PC-3 (cell line): Measurements from ENCODE around the gene TMEM259. TPM values are rescaled to one million over a fixed set of nuclear protein-coding genes. Genes with fewer than 3 reads are reported as not detected.

Experiments
- ATAC-seq: fragments of 200-7000 bp; cut with Tn5 transposase; 2 replicates; pipeline ENCODE4 v1.9.1; 2020; ENCODE audit warnings: mild to moderate bottlenecking, moderate library complexity
- BruUV-seq: library from RNA; stranded (reverse); fragments of 400-500 nt; replicated peaks from 2 replicates; lab custom pipeline; 2021; lab: Mats Ljungman, UMichigan
- CTCF ChIA-PET: fragments of 300-600 bp; sonication (Branson Sonifier 250); formaldehyde crosslinking; loops from one replicate; lab custom pipeline; 2022; ENCODE audit warnings: antibody characterized with exemption; lab: Charles Lee
- POLR2A ChIA-PET: fragments of 300-600 bp; sonication (Branson Sonifier 250); formaldehyde crosslinking; loops from one replicate; lab custom pipeline; 2022; ENCODE audit warnings: antibody characterized with exemption; ENCODE audit not compliant: unreplicated experiment; lab: Charles Lee
- DNase-seq: peaks from one replicate; pipeline ENCODE4 v3.0.0-alpha.2; 2015
- H2AFZ ChIP-seq: fragments of 300-600 bp; sonication (generic); 2 replicates; pipeline ENCODE4 v1.6.0; 2016; ENCODE audit warnings: antibody characterized with exemption, low read length
- H3F3A ChIP-seq: fragments of 300-600 bp; sonication (generic); one replicate; pipeline ENCODE4 v1.6.0; 2017; ENCODE audit warnings: antibody characterized with exemption, low read length, control low read depth, mild to moderate bottlenecking; ENCODE audit not compliant: unreplicated experiment
- H3K27ac ChIP-seq: fragments of 300-600 bp; sonication (generic); 2 replicates; pipeline ENCODE4 v1.5.1; 2016; ENCODE audit warnings: mild to moderate bottlenecking, low read length
- H3K27me3 ChIP-seq: fragments of 300-600 bp; sonication (generic); 2 replicates; pipeline ENCODE4 v1.6.1; 2016; ENCODE audit warnings: low read length, mixed read lengths
- H3K36me3 ChIP-seq: fragments of 300-600 bp; sonication (generic); 2 replicates; pipeline ENCODE4 v1.6.1; 2016; ENCODE audit warnings: low read depth, mixed run types, low read length, mixed read lengths
- H3K4me1 ChIP-seq: fragments of 300-600 bp; sonication (generic); 2 replicates; pipeline ENCODE4 v1.5.1; 2016; ENCODE audit warnings: low read length; ENCODE audit not compliant: insufficient read depth
- H3K4me2 ChIP-seq: fragments of 300-600 bp; sonication (generic); 2 replicates; pipeline ENCODE4 v1.6.0; 2016; ENCODE audit warnings: low read length
- H3K4me3 ChIP-seq: fragments of 300-600 bp; sonication (generic); 2 replicates; pipeline ENCODE4 v1.5.1; 2016; ENCODE audit warnings: mild to moderate bottlenecking, low read length, mixed read lengths
- H3K79me2 ChIP-seq: fragments of 300-600 bp; sonication (generic); 2 replicates; pipeline ENCODE4 v1.6.1; 2017; ENCODE audit warnings: low read length, mixed read lengths
- H3K9ac ChIP-seq: fragments of 300-600 bp; sonication (generic); 2 replicates; pipeline ENCODE4 v1.6.0; 2016; ENCODE audit warnings: mild to moderate bottlenecking, low read length
- H3K9me2 ChIP-seq: fragments of 300-600 bp; sonication (generic); replicated peaks from 2 replicates; pipeline ENCODE4 v1.6.1; 2016; ENCODE audit warnings: mixed run types, low read length, mixed read lengths
- H3K9me3 ChIP-seq: fragments of 300-600 bp; sonication (generic); 2 replicates; pipeline ENCODE4 v1.6.1; 2016; ENCODE audit warnings: low read length, mixed read lengths
- H4K20me1 ChIP-seq: fragments of 300-600 bp; sonication (generic); 2 replicates; pipeline ENCODE4 v1.6.1; 2016; ENCODE audit warnings: low read length, mixed read lengths
- EZH2 ChIP-seq: fragments of 300-600 bp; sonication (generic); IDR thresholded peaks from one replicate; pipeline ENCODE4 v1.6.1; 2017; ENCODE audit warnings: antibody characterized with exemption, mild to moderate bottlenecking, low read length; ENCODE audit not compliant: unreplicated experiment
- EZH2phosphoT487 ChIP-seq: fragments of 300-600 bp; sonication (generic); IDR thresholded peaks from 2 replicates; pipeline ENCODE4 v1.6.1; 2018; ENCODE audit warnings: mild to moderate bottlenecking, antibody characterized with exemption, low read length, borderline replicate concordance
- intact Hi-C: fragments of 100-400 bp; cut with micrococcal nuclease; formaldehyde crosslinking; loops from 2 replicates; pipeline ENCODE4 v1.9.0; 2023
- total RNA-seq: library from RNA; depleted of rRNA; stranded (reverse); fragments of >200 nt; gene quantifications from 2 replicates; pipeline ENCODE4 v1.2.3, GENCODE V29; 2014
- TF ChIP-seq, protein P1 (sequence below): fragments of 300-600 bp; sonication (generic); conservative IDR thresholded peaks from 2 replicates; pipeline ENCODE4 v1.5.1; 2017; ENCODE audit warnings: antibody characterized with exemption, low read depth, mild to moderate bottlenecking, low read length

Gene TMEM259
- total RNA-seq, 1 experiment from 2014 or later = 136 TPM

DNA sequence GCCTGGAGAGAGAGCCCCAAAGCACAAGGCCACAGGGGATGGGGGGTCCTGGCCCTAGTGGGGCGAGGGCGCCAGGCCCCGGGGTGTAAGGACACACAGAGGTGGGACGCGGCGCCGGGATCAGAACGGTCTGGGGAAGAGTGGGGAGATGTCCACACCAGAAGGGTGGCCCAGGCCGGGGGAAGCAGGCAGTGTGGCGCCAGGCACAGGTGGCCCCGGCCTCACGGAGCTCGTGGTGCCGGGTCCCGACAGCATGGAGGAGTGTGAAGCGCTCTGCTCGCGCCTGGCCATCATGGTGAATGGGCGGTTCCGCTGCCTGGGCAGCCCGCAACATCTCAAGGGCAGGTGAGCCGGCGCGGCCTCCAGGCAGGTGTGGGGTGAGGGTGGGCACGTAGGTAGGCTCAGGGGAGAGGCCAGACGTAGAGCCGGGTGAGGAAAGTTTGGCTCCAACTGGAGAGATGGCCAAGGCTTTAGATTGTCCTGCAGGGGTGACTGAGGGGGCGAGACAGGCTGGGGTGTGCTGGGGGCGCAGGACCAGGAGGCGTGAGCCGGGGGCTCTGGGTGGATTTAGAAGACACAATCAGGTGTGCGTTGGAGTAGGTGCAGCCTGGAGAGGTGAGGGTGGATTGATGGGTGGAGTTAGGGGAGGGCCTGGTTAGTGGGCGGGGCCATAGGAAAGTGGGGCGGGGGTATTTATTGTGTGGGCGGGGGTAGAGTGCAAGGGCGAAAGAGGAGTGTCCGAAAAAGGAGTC lies 43.2 kb upstream of the TMEM259 start:
- Histone ChIP-seq H3K9ac (no peak overlapping the region), H3K36me3 (no peaks in the 10 kb centered on the region), H3K9me3 (no peaks in the 10 kb centered on the region), H3F3A (no peaks in the 10 kb centered on the region), H4K20me1 (no peaks in the 10 kb centered on the region), H3K27me3 (no peaks in the 10 kb centered on the region), H3K79me2 (0 out of 2 replicates have a peak, but pooled peaks cover 4% of the 10 kb centered on the region), H3K4me3 (no peak overlapping the region), H3K27ac (no peak overlapping the region), H3K4me2 (no peak overlapping the region), H3K4me1 (peaks cover 18% of the 10 kb centered on the region), H2AFZ (no peak overlapping the region), H3K9me2 (no peaks in the 10 kb centered on the region)
- TF ChIP-seq EZH2 (no peak), EZH2phosphoT487 (no peak)
- TF ChIP-seq, protein P1, sequence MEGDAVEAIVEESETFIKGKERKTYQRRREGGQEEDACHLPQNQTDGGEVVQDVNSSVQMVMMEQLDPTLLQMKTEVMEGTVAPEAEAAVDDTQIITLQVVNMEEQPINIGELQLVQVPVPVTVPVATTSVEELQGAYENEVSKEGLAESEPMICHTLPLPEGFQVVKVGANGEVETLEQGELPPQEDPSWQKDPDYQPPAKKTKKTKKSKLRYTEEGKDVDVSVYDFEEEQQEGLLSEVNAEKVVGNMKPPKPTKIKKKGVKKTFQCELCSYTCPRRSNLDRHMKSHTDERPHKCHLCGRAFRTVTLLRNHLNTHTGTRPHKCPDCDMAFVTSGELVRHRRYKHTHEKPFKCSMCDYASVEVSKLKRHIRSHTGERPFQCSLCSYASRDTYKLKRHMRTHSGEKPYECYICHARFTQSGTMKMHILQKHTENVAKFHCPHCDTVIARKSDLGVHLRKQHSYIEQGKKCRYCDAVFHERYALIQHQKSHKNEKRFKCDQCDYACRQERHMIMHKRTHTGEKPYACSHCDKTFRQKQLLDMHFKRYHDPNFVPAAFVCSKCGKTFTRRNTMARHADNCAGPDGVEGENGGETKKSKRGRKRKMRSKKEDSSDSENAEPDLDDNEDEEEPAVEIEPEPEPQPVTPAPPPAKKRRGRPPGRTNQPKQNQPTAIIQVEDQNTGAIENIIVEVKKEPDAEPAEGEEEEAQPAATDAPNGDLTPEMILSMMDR = no peak
- peak; percentile 6 for DNase-seq
- ChIA-PET CTCF (interaction anchor here (0.6 kb wide), 1 partner anchor 136 kb away, joined by 3 read pairs; no protein-coding TSS in a partner anchor), POLR2A (no interaction called here)
- BruUV-seq = no TSS peak
- intact Hi-C loops = no loop called here
- ATAC-seq = no peak

DNA sequence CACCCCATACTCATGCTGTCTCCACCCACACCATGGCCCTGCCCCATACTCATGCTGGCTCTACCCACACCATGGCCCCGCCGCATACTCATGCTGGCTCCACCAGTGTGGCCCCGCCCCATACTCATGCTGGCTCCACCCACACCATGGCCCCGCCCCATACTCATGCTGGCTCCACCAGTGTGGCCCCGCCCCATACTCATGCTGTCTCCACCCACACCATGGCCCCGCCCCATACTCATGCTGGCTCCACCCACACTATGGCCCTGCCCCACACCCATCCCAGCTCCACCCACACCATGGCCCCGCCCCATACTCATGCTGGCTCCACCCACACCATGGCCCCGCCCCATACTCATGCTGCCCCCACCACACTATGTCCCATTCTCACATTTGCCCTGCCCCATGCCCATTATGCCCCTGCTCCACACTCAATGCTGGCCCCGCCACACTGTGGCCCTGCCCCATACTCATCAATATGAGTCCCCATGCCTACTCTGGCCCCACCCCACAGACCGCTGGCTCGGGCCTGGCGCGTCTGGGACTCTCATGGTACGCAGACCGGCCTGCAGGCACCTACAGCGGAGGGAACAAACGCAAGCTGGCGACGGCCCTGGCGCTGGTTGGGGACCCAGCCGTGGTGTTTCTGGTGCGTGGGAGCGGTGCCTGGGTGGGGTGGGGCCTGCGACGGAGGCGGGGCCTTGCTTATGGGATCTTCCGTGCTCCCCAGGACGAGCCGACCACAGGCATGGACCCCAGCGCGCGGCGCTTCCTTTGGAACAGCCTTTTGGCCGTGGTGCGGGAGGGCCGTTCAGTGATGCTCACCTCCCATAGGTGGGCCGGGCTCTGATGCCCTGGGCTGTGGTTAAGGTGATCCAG lies 42.3 kb upstream of the TMEM259 start:
- intact Hi-C loops = no loop called here
- Histone ChIP-seq H3K9ac (no peak overlapping the region), H3K36me3 (peaks cover 7% of the 10 kb centered on the region), H3K27ac (no peak overlapping the region), H3K79me2 (0 out of 2 replicates have a peak, but pooled peaks cover 2% of the 10 kb centered on the region), H4K20me1 (no peaks in the 10 kb centered on the region), H3K4me3 (no peak overlapping the region), H3F3A (no peaks in the 10 kb centered on the region), H3K4me2 (no peak overlapping the region), H3K9me3 (no peaks in the 10 kb centered on the region), H3K4me1 (peaks cover 18% of the 10 kb centered on the region), H3K27me3 (no peaks in the 10 kb centered on the region), H2AFZ (no peak overlapping the region), H3K9me2 (no peaks in the 10 kb centered on the region)
- no peak for TF ChIP-seq EZH2
- TF ChIP-seq, protein P1 = no peak
- no peak for TF ChIP-seq EZH2phosphoT487
- CTCF ChIA-PET = no interaction called here
- BruUV-seq = no TSS peak
- no peak for ATAC-seq
- POLR2A ChIA-PET = no interaction called here
- peak; percentile 29 for DNase-seq
